Measurements from ENCODE around the gene PGM1. TPM values are rescaled to one million over a fixed set of nuclear protein-coding genes. Genes with fewer than 3 reads are reported as not detected.

The PGM1 gene
- total and polyA plus RNA-seq, 8 donors: 11.3 to 82.8 (median 28.9) TPM

DNA sequence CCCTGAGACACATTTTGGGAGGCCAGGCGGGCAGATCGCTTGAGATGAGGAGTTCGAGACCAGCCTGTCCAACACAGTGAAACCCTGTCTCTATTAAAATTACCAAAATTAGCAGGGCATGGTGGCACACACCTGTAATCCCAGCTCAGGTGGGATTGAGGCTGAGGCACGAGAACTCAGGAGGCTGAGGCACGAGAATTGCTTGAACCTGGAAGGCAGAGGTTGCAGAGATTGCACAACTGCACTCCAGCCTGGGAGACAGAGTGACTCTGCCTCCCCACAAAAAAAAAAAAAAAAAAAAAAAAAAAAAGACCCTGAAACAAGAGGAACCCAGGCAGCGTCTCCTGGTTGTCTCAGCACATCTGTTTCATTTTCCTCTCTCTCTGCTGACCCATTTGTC is 24.2 kb downstream of the PGM1 start:
- H3K4me1 ChIP-seq: peaks cover 0 to 26% (median 14%) of the 10 kb centered on the region in 4 donors
- intact Hi-C loops (cut with DNase I; ENCODE audit: low total_unique reads): loop anchor here (5.0 kb wide), 1 partner anchor 630 kb away; no protein-coding TSS in a partner anchor
- 89 to 96% (median 94%) methylated on average over 6 of the region's 6 CpGs for WGBS, 5 donors
- no peaks in the 10 kb centered on the region for H3K36me3 ChIP-seq
- no peak overlapping the region for H3K27ac ChIP-seq
- TF ChIP-seq POLR2A (IDR thresholded peaks at IDR 0.05) (no peak), POLR2AphosphoS5 (IDR thresholded peaks at IDR 0.05) (no peak), EP300 (IDR thresholded peaks at IDR 0.05) (no peak)
- TF ChIP-seq, protein P1, sequence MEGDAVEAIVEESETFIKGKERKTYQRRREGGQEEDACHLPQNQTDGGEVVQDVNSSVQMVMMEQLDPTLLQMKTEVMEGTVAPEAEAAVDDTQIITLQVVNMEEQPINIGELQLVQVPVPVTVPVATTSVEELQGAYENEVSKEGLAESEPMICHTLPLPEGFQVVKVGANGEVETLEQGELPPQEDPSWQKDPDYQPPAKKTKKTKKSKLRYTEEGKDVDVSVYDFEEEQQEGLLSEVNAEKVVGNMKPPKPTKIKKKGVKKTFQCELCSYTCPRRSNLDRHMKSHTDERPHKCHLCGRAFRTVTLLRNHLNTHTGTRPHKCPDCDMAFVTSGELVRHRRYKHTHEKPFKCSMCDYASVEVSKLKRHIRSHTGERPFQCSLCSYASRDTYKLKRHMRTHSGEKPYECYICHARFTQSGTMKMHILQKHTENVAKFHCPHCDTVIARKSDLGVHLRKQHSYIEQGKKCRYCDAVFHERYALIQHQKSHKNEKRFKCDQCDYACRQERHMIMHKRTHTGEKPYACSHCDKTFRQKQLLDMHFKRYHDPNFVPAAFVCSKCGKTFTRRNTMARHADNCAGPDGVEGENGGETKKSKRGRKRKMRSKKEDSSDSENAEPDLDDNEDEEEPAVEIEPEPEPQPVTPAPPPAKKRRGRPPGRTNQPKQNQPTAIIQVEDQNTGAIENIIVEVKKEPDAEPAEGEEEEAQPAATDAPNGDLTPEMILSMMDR (IDR thresholded peaks at IDR 0.05): no peak
- H3K27me3 ChIP-seq: no peaks in the 10 kb centered on the region
- H3K9me3 ChIP-seq: no peaks in the 10 kb centered on the region
- no peak overlapping the region for H3K4me3 ChIP-seq
- no peak for DNase-seq

DNA sequence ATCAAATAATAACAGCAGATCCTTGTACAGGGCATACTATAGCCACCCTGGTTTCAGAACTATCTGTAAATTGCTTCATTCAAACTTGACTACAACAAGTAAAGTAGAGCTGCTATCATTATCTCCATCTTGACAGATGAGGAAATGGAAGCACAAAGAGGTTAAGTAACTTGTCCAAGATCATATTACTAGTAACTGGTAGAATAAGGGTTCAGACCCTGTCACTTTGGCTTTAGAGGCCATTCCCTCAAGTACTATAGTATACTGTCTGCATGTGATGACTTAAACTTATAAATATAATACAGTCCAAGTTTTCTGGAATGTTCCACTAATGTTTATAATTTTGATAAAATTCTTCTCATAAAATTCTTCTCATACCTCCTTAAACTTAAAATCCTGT is 24.8 kb downstream of the PGM1 start:
- intact Hi-C loops (cut with DNase I; ENCODE audit: low total_unique reads): loop anchor here (5.0 kb wide), 1 partner anchor 629 kb away; no protein-coding TSS in a partner anchor
- Histone ChIP-seq H3K27ac (no peak overlapping the region), H3K4me1 (peaks cover 0 to 21% (median 10%) of the 10 kb centered on the region in 4 donors), H3K9me3 (no peaks in the 10 kb centered on the region), H3K4me3 (no peak overlapping the region), H3K27me3 (no peaks in the 10 kb centered on the region), H3K36me3 (no peaks in the 10 kb centered on the region)
- no peak for DNase-seq
- TF ChIP-seq POLR2AphosphoS5 (IDR thresholded peaks at IDR 0.05): no peak
- TF ChIP-seq POLR2A (IDR thresholded peaks at IDR 0.05): no peak
- TF ChIP-seq, protein P1 (IDR thresholded peaks at IDR 0.05): no peak
- TF ChIP-seq EP300 (IDR thresholded peaks at IDR 0.05): no peak

DNA sequence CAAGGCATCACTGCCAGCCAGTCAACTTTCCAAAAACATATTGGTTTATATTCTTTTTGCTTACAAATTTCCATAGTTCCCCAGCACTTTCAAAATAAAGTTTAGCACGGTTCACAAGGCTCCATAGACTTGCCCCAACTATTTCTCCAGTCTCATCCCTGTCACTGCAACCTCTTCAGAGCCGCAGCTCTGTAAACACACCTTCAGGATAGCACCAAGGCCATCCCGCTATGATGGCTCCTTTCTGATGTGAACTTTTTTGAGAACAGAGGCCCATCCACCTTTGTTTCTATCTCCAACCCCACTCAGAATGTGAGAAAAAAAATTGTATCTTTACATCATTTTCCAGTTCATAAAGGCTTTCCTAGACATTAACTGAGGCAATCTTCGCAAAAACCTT is 26.3 kb downstream of the PGM1 start:
- Histone ChIP-seq H3K27ac (no peak overlapping the region), H3K27me3 (no peaks in the 10 kb centered on the region), H3K4me1 (peaks cover 0 to 16% (median 9%) of the 10 kb centered on the region in 4 donors), H3K9me3 (no peaks in the 10 kb centered on the region), H3K36me3 (no peaks in the 10 kb centered on the region), H3K4me3 (no peak overlapping the region)
- TF ChIP-seq, protein P1 (IDR thresholded peaks at IDR 0.05): no peak
- TF ChIP-seq POLR2A (IDR thresholded peaks at IDR 0.05) (no peak), EP300 (IDR thresholded peaks at IDR 0.05) (no peak), POLR2AphosphoS5 (IDR thresholded peaks at IDR 0.05) (no peak)
- WGBS, 5 donors: 79 to 97% (median 95%) methylated on average over 4 of the region's 4 CpGs
- DNase-seq: no peak
- intact Hi-C loops (cut with DNase I; ENCODE audit: low total_unique reads): loop anchor here (5.0 kb wide), 1 partner anchor 628 kb away; no protein-coding TSS in a partner anchor

DNA sequence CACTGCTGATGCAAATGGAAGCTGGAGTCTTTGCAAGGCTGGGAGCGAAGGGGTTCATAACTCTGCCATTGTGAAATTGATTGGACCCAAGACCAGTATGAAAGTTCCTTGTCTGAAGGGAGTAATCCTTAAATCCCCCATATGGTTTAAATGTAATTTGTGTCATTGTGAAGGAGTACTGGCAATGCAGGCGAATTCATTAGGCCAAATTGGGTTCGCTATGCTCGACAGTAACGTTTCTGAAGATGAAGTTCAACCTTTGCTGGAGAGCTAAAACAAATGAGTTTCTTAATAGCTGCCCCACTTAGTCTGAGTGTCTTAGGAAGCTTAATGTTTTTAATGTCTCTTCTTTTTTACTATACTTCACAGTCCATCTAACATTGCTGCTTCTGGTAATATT is 27.5 kb downstream of the PGM1 start:
- TF ChIP-seq EP300 (IDR thresholded peaks at IDR 0.05): no peak
- TF ChIP-seq POLR2AphosphoS5 (IDR thresholded peaks at IDR 0.05): no peak
- TF ChIP-seq POLR2A (IDR thresholded peaks at IDR 0.05): no peak
- TF ChIP-seq, protein P1 (IDR thresholded peaks at IDR 0.05): no peak
- no peaks in the 10 kb centered on the region for H3K27me3 ChIP-seq
- peak overlapping the region in 1 of 5 donors; percentile 52 for H3K27ac ChIP-seq
- intact Hi-C loops (cut with DNase I; ENCODE audit: low total_unique reads): loop anchor here (10.0 kb wide), 1 partner anchor 544 kb away; no protein-coding TSS in a partner anchor
- H3K9me3 ChIP-seq: no peaks in the 10 kb centered on the region
- no peaks in the 10 kb centered on the region for H3K36me3 ChIP-seq
- no peak overlapping the region for H3K4me3 ChIP-seq
- DNase-seq: no peak
- peaks cover 0 to 15% (median 6%) of the 10 kb centered on the region in 4 donors for H3K4me1 ChIP-seq
- WGBS, 5 donors: 88 to 97% (median 90%) methylated on average over 5 of the region's 5 CpGs

Measured in stomach (tissue), 9 donors.